Stomach (tissue), 9 donors: ENCODE data around the gene JSRP1. TPM values are rescaled to one million over a fixed set of nuclear protein-coding genes. Genes with fewer than 3 reads are reported as not detected.

Source experiments
- DNase-seq, 2 donors: peaks; one replicate each; pipeline versions ENCODE4 v3.0.0 to v3.0.0-alpha.2; 2013 to 2019
- H3K27ac ChIP-seq, 5 donors: fragments of 200-600 bp in 4 of 5; sonication (generic) in 4 of 5; one replicate each; pipeline ENCODE4 v1.5.1; 2013 to 2019; ENCODE audit warnings: mild to moderate bottlenecking in 1 of 5, moderate library complexity in 1 of 5
- H3K27me3 ChIP-seq, 3 donors: fragments of 200-600 bp; sonication (generic); one replicate each; pipeline ENCODE4 v1.5.1; 2017 to 2019; ENCODE audit warnings: mixed run types in 1 of 3
- H3K36me3 ChIP-seq, 4 donors: fragments of 200-600 bp; sonication (generic); 1 replicate in 3 of 4; 2 replicates in 1 of 4; pipeline ENCODE4 v1.5.1; 2016 to 2019
- H3K4me1 ChIP-seq, 4 donors: fragments of 200-600 bp; sonication (generic); one replicate each; pipeline ENCODE4 v1.5.1; 2016 to 2019
- H3K4me3 ChIP-seq, 4 donors: fragments of 200-600 bp; sonication (generic) in 3 of 4; one replicate each; pipeline ENCODE4 v1.5.1; 2016 to 2019; ENCODE audit warnings: mild to moderate bottlenecking in 1 of 4
- H3K9me3 ChIP-seq, 4 donors: fragments of 200-600 bp; sonication (generic); one replicate each; pipeline ENCODE4 v1.5.1; 2016 to 2019
- EP300 ChIP-seq: sonication (generic); formaldehyde crosslinking; IDR thresholded peaks from one replicate; pipeline ENCODE4 v1.6.1; 2017; ENCODE audit warnings: antibody characterized with exemption
- POLR2A ChIP-seq, 4 donors: fragments of 450-650 bp; IDR thresholded peaks; one replicate each; pipeline ENCODE4 v1.6.1; 2016; ENCODE audit warnings: antibody characterized with exemption in 4 of 4, control low read depth in 2 of 4, mild to moderate bottlenecking in 1 of 4, moderate library complexity in 1 of 4
- POLR2AphosphoS5 ChIP-seq, 3 donors: sonication (generic); formaldehyde crosslinking; IDR thresholded peaks; one replicate each; pipeline ENCODE4 v1.6.1; 2016; ENCODE audit warnings: antibody characterized with exemption in 3 of 3
- WGBS, 5 donors: extraction: QIAGEN DNeasy Blood & Tissue Kit in 3 of 5; methylation state at CpG; one replicate each; pipeline versions ENCODE4 v1.1.5 to v1.1.7; 2013 to 2018; 5-methylcytosine and 5-hydroxymethylcytosine counted together
- intact Hi-C: fragments of 100-400 bp; cut with DNase I; formaldehyde crosslinking; loops from one replicate; pipeline ENCODE4 v1.15.1; 2023; ENCODE audit warnings: low total_unique reads
- polyA plus RNA-seq, 3 donors: library from polyadenylated mRNA; stranded (reverse); fragments of 200-250 nt; gene quantifications; one replicate each; pipeline ENCODE4 v1.2.3, GENCODE V29; 2013
- total RNA-seq, 5 donors: library from RNA; depleted of rRNA; stranded (reverse); fragments of >200 nt; gene quantifications; one replicate each; pipeline versions ENCODE4 v1.1.0 to v1.2.3, GENCODE V29; 2014 to 2016
- TF ChIP-seq, protein P1 (sequence below), 7 experiments: fragments of 450-650 bp in 4 of 7; fragments of 200-600 bp in 3 of 7; sonication (generic) in 3 of 7; IDR thresholded peaks; one replicate each; pipeline ENCODE4 v1.5.1; 2016 to 2019; ENCODE audit warnings: antibody characterized with exemption in 7 of 7, control low read depth in 2 of 7, mild to moderate bottlenecking in 1 of 7
- donor health status: healthy with polysubstance abuse.
- donor health status: Bipolar disorder and iron deficiency.
- donor health status: healthy.

Gene JSRP1
- total and polyA plus RNA-seq, 8 donors: 0.58 to 0.75 (median 0.68) TPM; not detected in 5

DNA sequence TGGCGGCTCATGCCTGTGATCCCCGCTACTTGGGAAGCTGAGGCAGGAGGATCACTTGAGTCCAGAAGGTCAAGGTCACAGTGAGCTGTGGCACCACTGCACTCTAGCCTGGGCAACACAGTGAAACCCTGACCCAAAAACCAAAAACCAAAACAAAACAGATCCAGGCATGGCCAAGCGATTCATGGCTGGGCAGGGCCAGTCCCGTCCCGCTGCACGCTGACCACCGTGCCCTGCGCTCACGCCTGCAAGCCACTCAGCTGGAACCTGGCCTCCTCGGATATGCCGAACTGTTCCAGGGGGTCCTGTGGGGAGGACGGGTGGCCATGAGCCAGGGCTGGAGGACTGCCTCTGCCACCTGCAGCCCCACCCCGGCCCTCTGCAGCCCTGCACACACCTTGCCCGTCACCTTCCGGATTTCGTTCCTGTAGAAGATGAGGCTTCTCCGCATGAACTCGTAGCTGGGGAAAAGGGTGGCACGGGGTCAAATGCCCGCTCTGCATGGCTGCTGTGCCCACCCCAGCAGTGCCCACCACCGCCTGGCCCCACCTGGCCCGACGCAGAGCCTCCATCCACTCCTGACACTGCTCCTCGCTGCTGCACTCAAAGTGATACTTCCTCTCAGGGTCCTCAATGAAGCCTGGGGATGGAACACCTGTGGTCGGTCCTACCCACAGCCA, 22.5 kb downstream of the JSRP1 start:
- H3K4me1 ChIP-seq: peaks cover 33 to 74% (median 60%) of the 10 kb centered on the region in 4 donors
- TF ChIP-seq, protein P1, sequence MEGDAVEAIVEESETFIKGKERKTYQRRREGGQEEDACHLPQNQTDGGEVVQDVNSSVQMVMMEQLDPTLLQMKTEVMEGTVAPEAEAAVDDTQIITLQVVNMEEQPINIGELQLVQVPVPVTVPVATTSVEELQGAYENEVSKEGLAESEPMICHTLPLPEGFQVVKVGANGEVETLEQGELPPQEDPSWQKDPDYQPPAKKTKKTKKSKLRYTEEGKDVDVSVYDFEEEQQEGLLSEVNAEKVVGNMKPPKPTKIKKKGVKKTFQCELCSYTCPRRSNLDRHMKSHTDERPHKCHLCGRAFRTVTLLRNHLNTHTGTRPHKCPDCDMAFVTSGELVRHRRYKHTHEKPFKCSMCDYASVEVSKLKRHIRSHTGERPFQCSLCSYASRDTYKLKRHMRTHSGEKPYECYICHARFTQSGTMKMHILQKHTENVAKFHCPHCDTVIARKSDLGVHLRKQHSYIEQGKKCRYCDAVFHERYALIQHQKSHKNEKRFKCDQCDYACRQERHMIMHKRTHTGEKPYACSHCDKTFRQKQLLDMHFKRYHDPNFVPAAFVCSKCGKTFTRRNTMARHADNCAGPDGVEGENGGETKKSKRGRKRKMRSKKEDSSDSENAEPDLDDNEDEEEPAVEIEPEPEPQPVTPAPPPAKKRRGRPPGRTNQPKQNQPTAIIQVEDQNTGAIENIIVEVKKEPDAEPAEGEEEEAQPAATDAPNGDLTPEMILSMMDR (IDR thresholded peaks at IDR 0.05): no peak
- TF ChIP-seq POLR2AphosphoS5 (IDR thresholded peaks at IDR 0.05) (no peak), EP300 (no peak), POLR2A (IDR thresholded peaks at IDR 0.05) (no peak)
- peak overlapping the region in 4 of 5 donors; percentile 7 to 99 (median 98) for H3K27ac ChIP-seq
- no peak for DNase-seq
- 73 to 86% (median 80%) methylated on average over 21 to 25 of the region's 25 CpGs for WGBS, 5 donors
- peaks cover 22 to 58% (median 55%) of the 10 kb centered on the region in 4 donors for H3K36me3 ChIP-seq
- peak overlapping the region in 1 of 4 donors; percentile 88 for H3K4me3 ChIP-seq
- H3K27me3 ChIP-seq: no peaks in the 10 kb centered on the region
- intact Hi-C loops: loop anchor here (5.0 to 10.0 kb wide), 4 partner anchors 39 to 91 kb away; partner anchors contain the start of genes LSM7 and SPPL2B
- H3K9me3 ChIP-seq: no peaks in the 10 kb centered on the region

DNA sequence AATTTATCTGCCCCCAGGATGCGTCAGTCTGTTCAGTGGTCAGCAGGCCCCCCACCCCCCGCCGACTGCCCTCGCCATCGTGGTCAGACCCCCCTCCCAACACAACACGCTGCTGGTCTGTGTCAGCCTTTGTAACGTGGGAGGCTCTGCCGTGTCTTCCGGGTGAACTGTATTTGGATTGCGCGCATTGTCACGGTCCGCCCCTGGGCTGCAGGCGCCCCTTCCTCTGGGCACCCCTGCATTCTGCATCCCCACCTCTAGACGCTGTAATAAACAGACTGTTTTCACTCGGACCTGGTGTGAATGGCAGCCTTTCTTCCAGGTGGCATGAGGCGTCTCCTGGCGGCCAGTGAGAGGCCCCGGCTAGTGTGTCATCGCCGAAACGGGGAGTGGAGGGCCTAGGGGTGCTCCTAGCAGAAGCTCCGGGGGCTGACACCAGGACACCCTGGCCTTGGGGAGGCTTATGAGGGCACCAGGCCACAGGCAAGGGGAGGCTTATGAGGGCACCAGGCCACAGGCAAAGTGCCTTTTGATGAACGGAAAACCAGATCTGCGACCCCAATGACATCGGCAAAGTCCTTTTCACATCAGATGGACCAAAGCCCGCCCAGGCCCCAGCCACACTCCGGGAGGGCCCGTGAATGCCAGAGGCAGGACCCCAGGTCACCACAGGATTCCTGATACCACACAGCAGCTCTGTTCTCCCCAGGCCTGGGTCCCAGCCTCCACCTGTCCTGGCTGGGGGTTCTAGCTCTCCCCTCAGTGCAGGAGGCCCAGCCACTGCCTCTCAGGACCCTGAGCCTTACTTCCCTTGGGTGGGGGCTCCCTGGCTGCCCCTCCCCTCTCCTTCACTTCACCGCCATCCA, 23.7 kb downstream of the JSRP1 start:
- Histone ChIP-seq H3K27me3 (no peaks in the 10 kb centered on the region), H3K27ac (peak overlapping the region in 3 of 5 donors; percentile 7 to 96 (median 18)), H3K4me3 (no peak overlapping the region), H3K4me1 (peaks cover 21 to 66% (median 48%) of the 10 kb centered on the region in 4 donors), H3K9me3 (no peaks in the 10 kb centered on the region), H3K36me3 (peaks cover 30 to 70% (median 67%) of the 10 kb centered on the region in 4 donors)
- DNase-seq: no peak
- 71 to 77% (median 75%) methylated on average over 20 to 30 of the region's 30 CpGs for WGBS, 5 donors
- intact Hi-C loops: loop anchor here (5.0 to 10.0 kb wide), 4 partner anchors 40 to 92 kb away; partner anchors contain the start of genes LSM7 and SPPL2B
- TF ChIP-seq POLR2A (IDR thresholded peaks at IDR 0.05): no peak
- no peak for TF ChIP-seq POLR2AphosphoS5 (IDR thresholded peaks at IDR 0.05)
- TF ChIP-seq, protein P1 (IDR thresholded peaks at IDR 0.05): no peak
- TF ChIP-seq EP300: no peak

- H3K36me3 ChIP-seq: peaks cover 38 to 78% (median 75%) of the 10 kb centered on the region in 4 donors
- peak overlapping the region in 2 of 5 donors; percentile 18 to 38 for H3K27ac ChIP-seq
- peaks cover 17 to 60% (median 41%) of the 10 kb centered on the region in 4 donors for H3K4me1 ChIP-seq
- no peak for DNase-seq
- intact Hi-C loops: loop anchor here (5.0 to 10.0 kb wide), 4 partner anchors 41 to 93 kb away; partner anchors contain the start of genes LSM7 and SPPL2B
- no peak overlapping the region for H3K4me3 ChIP-seq
- no peaks in the 10 kb centered on the region for H3K27me3 ChIP-seq
- WGBS, 5 donors: 63 to 85% (median 73%) methylated on average over 10 to 21 of the region's 21 CpGs
- H3K9me3 ChIP-seq: no peaks in the 10 kb centered on the region
- peak in 1 of 3 donors; percentile 34 for TF ChIP-seq POLR2AphosphoS5 (IDR thresholded peaks at IDR 0.05)
- TF ChIP-seq, protein P1 (IDR thresholded peaks at IDR 0.05): no peak
These were observed 24.5 kb downstream of the JSRP1 start for GRCh38 chr19:2231621-2232221.
